Measurements from ENCODE around the gene PDZD2. TPM values are rescaled to one million over a fixed set of nuclear protein-coding genes. Genes with fewer than 3 reads are reported as not detected.

The PDZD2 gene
- total RNA-seq, 1 donor from 2014 or later, result 0.38 TPM

DNA sequence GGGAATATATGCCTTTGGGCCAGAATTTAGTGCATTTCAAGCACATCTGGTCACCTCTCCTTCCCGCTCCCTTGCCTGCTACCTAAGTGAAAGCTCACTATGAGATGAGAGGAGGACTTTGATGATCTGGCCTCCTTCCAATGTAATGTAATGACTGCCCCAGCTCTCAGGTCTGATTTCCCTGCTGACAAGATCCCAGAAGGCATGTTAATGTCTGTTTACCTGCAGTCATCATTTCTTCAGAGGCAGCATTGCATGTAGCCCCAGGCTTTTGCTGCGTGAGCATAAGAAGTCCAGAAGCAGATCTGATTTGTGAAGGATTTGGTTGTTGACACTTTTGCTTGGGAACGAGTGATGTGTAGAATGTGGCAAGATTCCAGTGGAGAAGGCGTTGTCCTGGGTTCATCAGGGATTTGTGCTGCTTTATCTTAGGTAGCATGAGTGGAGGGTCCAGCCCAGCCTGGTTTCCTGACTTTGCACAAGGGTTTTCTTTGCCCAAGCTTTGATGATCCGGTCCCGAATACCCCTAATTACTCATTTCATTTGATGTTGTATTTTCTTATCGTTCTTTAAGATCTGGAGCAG, 342.5 kb downstream of the PDZD2 start:
- ChIA-PET POLR2A (no interaction called here), CTCF (no interaction called here)
- Mint-ChIP-seq H3K4me1 (no peaks in the 10 kb centered on the region), H3K36me3 (ENCODE audit: low read depth) (no peaks in the 10 kb centered on the region), H3K9me3 (no peaks in the 10 kb centered on the region), H3K27ac (no peak overlapping the region), H3K27me3 (no peaks in the 10 kb centered on the region), H3K4me3 (no peak overlapping the region)
- no peak for ATAC-seq (ENCODE audit: low read depth)
- no peak for TF ChIP-seq CTCF (IDR thresholded peaks at IDR 0.05)
- DNase-seq, result no peak
- intact Hi-C loops (cut with micrococcal nuclease), result no loop called here

DNA sequence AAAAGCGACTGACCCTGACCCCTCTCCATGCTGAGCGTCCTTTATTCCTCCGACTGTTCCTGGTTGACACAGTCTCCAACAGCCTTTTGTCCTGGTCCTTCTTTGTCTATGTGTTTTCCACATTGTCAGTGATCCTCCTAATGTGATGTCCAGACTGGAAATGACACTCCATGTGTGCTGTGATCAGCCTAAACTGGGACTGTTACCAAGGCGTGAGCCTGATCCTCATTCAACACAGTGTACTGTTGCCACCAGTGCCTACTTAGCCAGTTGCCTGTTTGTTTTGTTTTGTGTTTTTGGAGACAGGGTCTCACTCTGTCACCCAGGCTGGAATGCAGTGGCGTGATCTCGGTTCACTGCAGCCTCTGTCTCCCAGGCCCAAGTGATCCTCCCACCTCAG, 343.1 kb downstream of the PDZD2 start:
- ATAC-seq (ENCODE audit: low read depth), result no peak
- H3K27ac Mint-ChIP-seq, result no peak overlapping the region
- intact Hi-C loops (cut with micrococcal nuclease), result no loop called here
- no peaks in the 10 kb centered on the region for H3K36me3 Mint-ChIP-seq (ENCODE audit: low read depth)
- H3K4me1 Mint-ChIP-seq, result no peaks in the 10 kb centered on the region
- H3K27me3 Mint-ChIP-seq, result no peaks in the 10 kb centered on the region
- TF ChIP-seq CTCF (IDR thresholded peaks at IDR 0.05), result no peak
- CTCF ChIA-PET, result no interaction called here
- no peak overlapping the region for H3K4me3 Mint-ChIP-seq
- no peak for DNase-seq
- POLR2A ChIA-PET, result no interaction called here
- H3K9me3 Mint-ChIP-seq, result no peaks in the 10 kb centered on the region

DNA sequence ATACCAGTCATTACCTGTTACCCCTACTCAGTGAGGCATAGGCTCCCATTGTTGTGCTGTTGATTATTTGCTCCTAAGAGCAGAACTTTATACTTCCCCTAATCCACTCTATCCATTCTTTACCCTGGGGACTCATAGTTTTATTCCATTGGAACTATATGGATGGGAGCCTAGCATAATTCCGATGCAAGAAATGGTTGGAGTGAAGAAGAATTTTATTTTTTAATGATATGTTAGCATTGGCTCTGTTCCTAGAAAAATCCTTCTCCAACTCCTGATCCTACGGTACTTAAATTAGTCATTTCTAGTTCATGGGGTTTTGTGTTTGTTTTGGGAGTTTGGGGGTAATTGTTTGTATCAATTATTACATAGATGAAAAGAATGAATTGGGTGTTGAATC, 343.7 kb downstream of the PDZD2 start:
- POLR2A ChIA-PET, result no interaction called here
- no peak overlapping the region for H3K27ac Mint-ChIP-seq
- H3K4me3 Mint-ChIP-seq, result no peak overlapping the region
- CTCF ChIA-PET, result no interaction called here
- TF ChIP-seq CTCF (IDR thresholded peaks at IDR 0.05), result no peak
- no peaks in the 10 kb centered on the region for H3K36me3 Mint-ChIP-seq (ENCODE audit: low read depth)
- H3K4me1 Mint-ChIP-seq, result no peaks in the 10 kb centered on the region
- DNase-seq (no peak), ATAC-seq (ENCODE audit: low read depth) (no peak)
- intact Hi-C loops (cut with micrococcal nuclease), result no loop called here
- H3K27me3 Mint-ChIP-seq, result no peaks in the 10 kb centered on the region
- H3K9me3 Mint-ChIP-seq, result no peaks in the 10 kb centered on the region

DNA sequence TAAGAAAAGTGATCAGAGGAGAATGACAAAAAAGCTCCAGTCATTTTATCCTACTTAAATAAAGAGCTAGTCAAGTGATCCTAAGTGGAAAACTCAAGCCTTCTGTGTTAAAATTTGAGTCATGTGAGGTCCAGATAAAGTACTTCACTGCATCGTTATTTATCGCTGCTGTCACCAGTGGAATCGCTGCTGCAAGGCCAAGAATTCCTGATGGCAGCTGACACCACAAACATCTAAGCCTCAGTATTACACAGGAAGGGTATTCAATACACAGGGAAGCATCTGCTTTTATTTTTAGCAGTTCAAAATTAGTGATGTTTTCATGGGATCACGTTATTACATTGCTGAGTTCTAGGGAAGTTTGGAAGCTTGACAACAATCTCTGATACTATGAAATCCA, 344.9 kb downstream of the PDZD2 start:
- no peaks in the 10 kb centered on the region for H3K4me1 Mint-ChIP-seq
- ATAC-seq (ENCODE audit: low read depth), result no peak
- peaks cover 4% of the 10 kb centered on the region for H3K9me3 Mint-ChIP-seq
- DNase-seq, result no peak
- TF ChIP-seq CTCF (IDR thresholded peaks at IDR 0.05), result no peak
- no peaks in the 10 kb centered on the region for H3K36me3 Mint-ChIP-seq (ENCODE audit: low read depth)
- POLR2A ChIA-PET, result no interaction called here
- no peak overlapping the region for H3K27ac Mint-ChIP-seq
- intact Hi-C loops (cut with micrococcal nuclease), result no loop called here
- H3K27me3 Mint-ChIP-seq, result no peaks in the 10 kb centered on the region
- CTCF ChIA-PET, result no interaction called here
- no peak overlapping the region for H3K4me3 Mint-ChIP-seq

- Mint-ChIP-seq H3K36me3 (ENCODE audit: low read depth) (no peaks in the 10 kb centered on the region), H3K9me3 (peaks cover 4% of the 10 kb centered on the region), H3K27ac (no peak overlapping the region)
Observed at GRCh38 chr5:31984691-31985090, 345.8 kb downstream of the PDZD2 start.

More at GRCh38 chr5:31984691-31985090, 345.8 kb downstream of the PDZD2 start:
- no peak for ATAC-seq (ENCODE audit: low read depth)
- TF ChIP-seq CTCF (IDR thresholded peaks at IDR 0.05), result no peak
- ChIA-PET POLR2A (no interaction called here), CTCF (no interaction called here)
- DNase-seq, result no peak
- Mint-ChIP-seq H3K27me3 (no peaks in the 10 kb centered on the region), H3K4me1 (no peaks in the 10 kb centered on the region), H3K4me3 (no peak overlapping the region)
- intact Hi-C loops (cut with micrococcal nuclease), result no loop called here

Measured in activated B cell treated with CpG ODN at 0.5 μM for 24 hours (primary cell).